Hippocampal formation (tissue), 2 donors: ENCODE measurements around the gene TRMO.

ENCODE experiments used
- DNase-seq, 2 donors: peaks; one replicate each; lab custom pipeline; 2025; lab: John Stamatoyannopoulos, UW

Gene TRMO

DNA sequence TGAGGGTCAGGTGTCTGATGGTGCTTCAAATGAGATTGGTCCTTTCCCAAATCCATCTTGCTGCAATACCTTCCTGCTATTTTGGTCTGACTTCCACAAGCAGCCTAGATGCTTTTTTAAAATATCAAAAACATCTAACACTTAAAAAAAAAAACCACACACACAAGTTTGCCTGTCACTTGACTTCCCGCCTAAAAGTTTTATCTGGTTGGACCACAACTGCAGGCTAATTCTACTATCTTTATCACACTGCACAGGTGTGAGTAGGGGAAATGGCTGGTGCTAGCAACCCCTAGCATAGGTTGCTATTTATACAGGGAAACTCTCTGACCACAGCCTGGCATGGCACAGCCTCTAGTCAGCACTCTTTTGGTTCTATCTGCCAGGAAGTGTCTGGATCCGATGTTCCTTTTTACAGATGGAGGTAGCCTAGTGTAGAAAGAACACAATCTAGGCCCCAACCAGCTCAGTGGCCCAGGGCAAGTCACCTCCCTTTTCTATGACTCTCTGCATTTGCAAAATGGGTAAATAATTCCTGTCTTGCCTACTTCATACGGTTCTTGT lies 15.9 kb upstream of the TRMO start, which contains the start of gene HEMGN:
Gene HEMGN (minus strand): TSS at position 92 of the 564 bp plus-strand sequence. CDS start 36 bp downstream, at position 56.
- no peak for DNase-seq

DNA sequence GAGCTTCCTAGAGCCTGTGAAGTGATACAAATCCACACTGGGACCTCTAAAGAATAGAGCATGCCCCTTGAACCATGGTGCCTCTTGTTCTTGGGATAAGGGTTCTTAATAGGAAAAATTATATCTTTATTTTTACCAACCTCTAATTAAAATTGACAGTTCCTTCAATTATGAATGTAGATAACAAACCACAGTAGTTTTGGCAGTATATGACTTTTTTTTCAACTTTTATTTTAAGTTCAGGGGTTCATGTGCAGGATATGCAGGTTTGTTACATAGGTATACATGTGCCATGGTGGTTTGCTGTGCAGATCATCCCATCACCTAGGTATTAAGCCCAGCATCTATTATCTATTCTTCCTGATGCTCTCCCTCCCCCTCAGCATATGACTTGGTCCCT lies 14.7 kb upstream of the TRMO start:
- DNase-seq: no peak

DNA sequence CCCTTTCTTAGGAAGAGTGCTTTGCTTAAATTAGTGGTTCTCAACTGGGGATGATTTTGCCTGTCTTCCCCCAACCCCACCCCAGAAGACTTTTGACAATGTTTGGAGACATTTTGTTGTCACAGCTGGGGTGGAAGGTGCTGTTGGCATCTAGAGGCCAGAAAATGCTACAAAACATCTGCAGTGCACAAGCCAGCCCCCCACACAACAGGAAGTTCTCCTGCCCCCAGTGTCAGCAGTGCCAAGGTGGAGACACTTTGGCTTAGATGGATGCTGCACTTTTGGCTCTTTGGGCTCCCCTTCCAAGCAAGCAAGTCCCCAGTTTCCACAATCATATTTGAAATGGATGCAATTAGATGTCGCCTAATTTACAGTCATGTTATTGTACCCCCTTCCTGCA lies 13.0 kb upstream of the TRMO start:
- no peak for DNase-seq

DNA sequence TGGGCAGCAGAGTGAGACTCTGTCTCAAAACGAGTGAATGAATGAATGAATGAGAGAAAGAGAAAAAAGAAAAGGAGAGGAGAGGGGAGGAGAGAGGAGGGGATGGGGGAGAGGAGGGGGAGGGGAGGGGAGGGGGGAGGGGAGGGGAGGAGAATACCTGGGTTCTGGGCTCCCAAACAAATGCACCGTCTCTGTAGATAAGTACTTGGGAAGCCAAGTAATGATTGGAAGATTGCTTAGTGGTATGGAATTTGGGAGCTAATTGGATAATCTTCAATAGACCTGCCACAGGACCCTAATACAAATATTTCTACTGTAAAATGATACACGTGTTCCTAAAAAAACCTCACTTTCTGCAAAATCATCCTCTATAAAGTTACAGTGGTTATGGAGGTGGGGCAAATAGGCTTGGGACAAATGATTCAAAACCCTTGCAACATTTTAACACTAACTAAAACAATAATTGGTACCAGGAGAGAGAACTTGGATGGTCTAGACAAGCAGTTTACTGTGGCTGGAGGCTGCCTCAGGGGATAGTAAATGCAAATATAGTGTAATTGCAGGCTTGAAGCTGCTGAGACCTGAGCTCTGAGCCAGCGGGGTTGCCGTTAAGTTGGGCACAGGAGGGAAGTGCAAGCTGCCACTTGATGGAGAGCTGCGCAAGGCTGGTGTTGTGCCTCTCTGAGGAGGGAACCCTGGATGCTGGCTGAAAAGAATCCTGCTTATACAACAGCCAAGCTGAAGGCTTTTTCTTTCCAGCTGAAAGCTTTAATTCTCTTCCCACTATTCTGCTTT lies 12.2 kb upstream of the TRMO start:
- DNase-seq: peak; percentile 9 to 34

DNA sequence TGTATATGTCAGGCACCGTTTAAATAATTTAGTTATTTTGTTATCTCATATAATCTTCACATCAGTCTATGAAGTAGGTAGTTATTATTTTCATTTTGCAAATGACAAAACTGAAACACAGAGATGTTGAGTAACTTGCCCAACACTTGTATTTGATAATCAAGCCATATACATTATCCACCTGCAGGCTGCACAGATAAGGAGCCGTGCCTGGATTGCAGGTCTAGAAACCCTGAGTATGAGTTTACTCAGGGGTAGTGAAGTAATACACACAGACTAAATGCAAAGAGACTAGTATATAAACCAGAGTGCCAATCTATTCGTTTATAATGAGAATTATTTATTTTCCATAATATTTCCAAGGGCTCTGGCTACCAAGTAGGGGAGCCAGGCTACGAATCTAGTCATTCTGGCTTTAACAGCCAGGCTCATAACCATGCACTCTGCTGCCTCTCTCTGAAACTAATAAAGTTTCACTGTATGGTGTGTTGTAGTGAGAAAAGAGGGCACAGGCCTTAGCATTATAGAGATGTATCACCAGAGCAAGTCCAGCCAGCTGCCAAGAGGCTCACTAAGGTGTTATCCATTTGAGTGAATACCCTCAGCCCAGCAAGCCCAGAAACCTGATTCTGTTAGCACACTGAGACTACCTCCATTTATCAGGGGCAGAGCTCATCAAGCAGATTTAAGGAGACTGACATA lies 11.1 kb upstream of the TRMO start:
- DNase-seq: no peak

- DNase-seq: no peak
Measured at GRCh38 chr9:97930972-97931371, 8.7 kb upstream of the TRMO start.

- no peak for DNase-seq
Measured at GRCh38 chr9:97928986-97929604, 6.8 kb upstream of the TRMO start.

GRCh38 chr9:97925497-97926334 lies 3.4 kb upstream of the TRMO start:
- DNase-seq: no peak

DNA sequence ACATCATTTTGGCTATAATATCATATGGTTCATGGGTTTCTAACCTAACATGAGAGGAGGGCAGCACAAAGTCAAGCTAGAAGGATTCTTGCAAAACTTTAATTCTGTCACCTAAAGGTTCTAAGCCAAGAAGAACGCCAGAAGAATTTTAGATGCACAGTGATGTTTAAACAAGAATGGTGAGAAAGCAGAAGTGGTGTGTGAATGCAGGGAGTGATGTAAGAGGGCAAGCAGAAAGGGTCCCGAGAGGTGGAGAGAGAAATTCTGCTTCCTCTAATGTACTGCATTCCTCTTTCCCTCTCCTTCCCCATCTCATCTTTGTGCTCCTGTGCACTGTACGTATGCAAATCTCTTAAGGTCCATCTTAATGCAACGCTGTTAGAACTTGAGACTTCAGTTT lies 2.1 kb upstream of the TRMO start:
- no peak for DNase-seq

DNA sequence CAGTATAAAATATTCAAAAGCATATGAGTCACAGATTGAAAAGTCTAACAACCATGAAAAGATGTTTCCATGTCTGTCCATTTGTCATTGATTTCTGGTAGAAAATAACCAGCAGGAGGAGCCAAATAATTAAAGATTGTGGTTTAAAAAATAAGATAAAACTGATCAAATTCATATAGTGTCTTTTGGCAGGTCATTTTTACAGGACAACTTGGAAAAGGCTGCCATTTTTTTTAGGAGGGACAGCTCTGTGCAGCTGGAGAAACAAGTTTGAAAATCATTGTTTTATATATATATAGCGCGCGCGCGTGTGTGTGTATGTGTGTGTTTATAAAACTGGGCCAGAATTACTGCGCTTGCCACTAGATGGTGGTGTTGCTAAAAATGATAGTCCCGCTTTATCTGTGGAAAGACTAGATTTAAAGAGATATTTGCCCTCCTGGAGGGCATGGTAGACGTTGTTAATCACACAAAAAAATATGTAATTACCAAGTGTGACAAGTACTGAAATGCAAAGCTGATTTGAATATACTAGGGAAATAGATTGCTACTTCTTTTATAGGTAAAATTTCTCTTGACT lies 1.3 kb upstream of the TRMO start:
- peak; percentile 70 to 88 for DNase-seq

- DNase-seq: no peak
Measured at GRCh38 chr9:97919217-97919813, 3.0 kb downstream of the TRMO start.

DNA sequence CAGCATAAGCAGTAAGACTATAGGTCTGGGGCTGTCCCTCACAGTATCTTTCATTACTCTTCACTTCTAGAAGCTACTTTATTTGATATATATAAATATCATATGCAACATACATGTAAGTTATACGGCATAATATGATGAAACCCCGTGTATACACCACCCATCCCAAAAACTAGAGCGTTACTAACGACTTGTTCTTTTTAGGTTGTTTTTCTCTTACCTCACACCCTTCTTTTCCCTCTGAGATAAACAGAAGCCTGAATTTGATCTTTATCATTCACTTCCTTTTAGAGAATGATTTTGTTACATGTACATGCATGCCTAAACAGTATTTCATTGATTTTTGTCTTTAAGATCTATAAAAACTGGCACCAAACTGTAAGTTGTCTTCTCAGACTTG lies 3.7 kb downstream of the TRMO start:
- no peak for DNase-seq

DNA sequence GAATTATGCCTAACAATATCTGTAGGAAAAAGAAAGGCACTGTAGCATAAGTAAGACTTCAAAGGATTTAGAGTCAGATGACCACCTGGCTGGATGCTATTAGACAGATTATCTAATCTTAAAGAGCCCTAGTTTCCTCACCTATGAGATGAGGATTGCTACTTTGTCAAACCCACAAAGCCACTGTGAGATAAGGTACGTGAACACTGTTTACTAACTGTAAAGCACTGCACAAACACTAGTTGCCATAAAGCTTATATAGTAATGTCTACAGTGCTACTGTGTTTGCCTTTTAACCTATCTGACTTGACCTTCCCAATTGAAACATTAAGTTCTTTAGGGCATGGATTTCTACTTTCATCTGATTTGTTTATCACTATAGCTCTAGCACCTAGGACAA lies 10.3 kb downstream of the TRMO start:
- no peak for DNase-seq

- DNase-seq: no peak
Measured at GRCh38 chr9:97911528-97911927, 10.8 kb downstream of the TRMO start.

DNA sequence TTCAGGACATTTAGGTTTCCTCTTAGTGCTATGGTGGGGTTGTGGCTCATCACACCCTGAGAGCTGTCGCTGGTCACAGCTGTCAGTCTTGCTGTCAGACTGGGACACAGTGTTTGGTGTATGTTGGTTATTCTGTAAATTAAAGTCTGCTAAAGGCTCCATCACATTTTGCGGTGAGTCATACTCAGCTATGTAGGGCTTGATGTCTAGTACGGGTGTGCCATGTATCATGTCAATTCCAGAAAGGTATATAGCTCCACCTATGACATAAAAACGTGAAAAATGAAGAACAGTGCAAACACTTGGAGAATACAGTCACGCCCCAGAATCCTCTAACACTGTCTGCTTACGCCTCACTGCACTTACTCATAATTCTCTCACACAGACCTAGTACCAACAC lies 11.9 kb downstream of the TRMO start:
- DNase-seq: no peak

DNA sequence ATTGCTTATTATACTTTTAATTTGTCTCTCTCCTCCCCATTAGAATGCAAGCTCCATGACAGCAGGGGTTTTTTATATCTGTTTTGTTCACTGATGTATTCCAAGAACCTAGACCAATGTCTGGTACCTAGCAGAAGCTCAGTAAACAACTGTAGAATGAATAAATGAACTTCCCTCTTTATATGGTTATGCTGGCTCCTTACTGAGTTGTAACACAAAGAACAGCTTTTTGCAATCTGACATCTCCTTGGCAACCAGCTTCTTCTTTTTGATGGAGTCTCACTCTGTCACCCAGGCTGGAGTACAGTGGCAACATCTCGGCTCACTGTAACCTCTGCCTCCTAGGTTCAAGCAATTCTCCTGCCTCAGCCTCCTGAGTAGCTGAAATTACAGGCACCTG lies 13.6 kb downstream of the TRMO start:
- DNase-seq: no peak

DNA sequence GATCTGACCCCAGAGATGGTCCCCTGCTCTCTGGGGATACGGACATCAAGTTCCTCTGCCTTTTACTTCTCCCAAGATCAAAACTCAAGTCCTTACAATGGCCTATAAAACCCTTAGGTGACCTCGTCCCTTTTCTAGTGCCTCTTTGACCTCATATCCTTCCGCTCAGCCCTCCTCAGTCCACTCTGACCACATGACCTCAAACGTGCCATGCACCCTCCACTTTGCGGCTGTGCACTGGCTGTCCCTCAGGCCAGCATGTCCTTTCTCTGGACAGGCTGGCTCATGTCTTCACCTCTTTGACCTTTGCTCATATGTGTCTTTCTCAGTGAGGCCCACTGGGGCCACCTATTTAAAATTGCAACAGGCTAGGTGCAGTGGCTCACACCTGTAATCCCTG lies 14.7 kb downstream of the TRMO start:
- DNase-seq: no peak

DNA sequence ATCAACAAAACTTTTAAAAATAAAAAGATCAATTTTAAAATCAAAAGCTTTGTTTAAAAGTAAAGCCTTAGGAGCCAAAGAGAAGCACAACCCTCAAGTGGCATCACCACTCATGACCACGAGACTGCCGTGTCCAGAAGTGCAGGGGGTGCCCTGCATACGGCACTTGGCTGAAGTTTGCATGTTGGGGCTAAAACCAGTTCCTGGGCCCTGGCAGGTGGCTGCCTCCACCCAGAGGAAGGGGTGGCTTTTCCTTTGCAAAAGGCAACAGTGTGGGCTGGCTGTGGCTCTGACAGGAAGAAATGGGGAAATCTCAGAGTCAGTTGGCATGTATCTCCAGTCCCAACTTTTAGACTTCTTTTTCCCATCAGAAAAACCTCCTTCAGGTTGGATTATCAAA lies 15.3 kb downstream of the TRMO start:
- DNase-seq: no peak

- no peak for DNase-seq
Measured at GRCh38 chr9:97906236-97906831, 16.0 kb downstream of the TRMO start.

DNA sequence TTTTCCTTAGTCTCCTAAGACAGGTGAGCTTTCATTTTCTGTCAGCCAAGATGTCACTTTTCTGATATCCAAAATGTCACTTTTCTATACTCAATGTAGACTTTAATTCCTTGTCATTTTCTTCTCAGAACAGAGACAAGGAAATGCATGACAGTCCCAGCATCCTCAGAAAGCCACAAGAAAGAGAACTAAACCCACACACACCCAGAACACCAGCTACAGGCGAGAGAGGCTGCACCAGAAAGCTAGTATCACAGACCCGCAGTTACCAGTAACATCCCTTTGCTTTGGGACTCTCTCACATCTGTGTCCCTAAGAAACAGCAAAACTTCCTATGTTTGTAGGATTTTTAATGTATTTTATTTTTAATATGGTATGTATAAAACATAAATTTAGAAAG lies 17.1 kb downstream of the TRMO start:
- DNase-seq: no peak

GRCh38 chr9:97904725-97905124 lies 17.6 kb downstream of the TRMO start:
- no peak for DNase-seq
